SHP77 (cell line): Measurements from ENCODE around the gene ZBTB7B.

Experiments used
- DNase-seq, 2 experiments: peaks; one replicate each; lab custom pipeline; 2025; lab: John Stamatoyannopoulos, UW

ZBTB7B gene

GRCh38 chr1:155017041-155017945 is 14.7 kb downstream of the ZBTB7B start:
- peak; percentile 90 to 92 for DNase-seq

GRCh38 chr1:155017946-155018316 is 15.3 kb downstream of the ZBTB7B start:
- DNase-seq = no peak

- no peak for DNase-seq
These were observed 16.2 kb downstream of the ZBTB7B start for GRCh38 chr1:155018617-155019348.

DNA sequence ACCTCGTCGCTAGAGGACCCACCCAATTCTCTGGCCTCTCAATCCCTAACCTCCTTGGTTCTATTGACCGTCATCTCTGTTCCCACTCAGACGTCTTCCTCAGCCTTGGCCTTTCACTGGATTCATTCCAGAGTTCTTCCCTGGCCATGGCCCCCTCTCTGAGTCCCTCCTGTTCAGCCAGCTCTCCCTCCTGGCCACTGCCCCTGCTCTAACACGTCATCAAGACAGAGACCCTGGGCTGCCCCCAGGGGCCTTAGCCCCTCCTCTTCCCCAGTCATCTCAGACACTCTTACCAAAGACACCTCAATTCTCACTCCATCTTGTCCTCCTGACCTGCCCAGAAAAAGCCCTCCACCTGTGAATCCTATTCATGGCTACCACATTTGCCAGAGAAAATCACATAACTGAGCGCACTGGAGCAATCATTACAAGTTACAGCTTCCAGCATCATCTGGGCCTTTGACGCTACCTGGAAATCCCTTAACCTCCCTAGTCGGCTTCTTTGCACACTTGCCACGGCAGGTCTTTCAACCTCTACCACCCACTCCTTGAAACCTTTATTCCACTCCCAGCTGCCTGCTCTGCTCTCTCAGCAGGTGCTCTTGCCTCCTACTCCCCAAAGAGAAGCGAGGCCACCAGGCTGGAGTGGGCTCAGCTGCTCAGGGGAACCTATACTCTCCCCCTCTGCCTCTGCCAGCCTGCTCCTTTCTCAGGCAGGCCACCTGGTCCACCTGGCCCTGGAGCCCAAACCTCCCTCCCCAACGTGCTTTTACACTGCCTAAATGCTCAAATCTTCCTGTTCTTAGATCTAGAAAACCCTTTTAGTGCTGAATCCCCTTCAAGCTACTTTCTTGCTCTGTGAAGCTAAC is 17.0 kb downstream of the ZBTB7B start:
- DNase-seq = peak in 1 of 2 experiments; percentile 24

DNA sequence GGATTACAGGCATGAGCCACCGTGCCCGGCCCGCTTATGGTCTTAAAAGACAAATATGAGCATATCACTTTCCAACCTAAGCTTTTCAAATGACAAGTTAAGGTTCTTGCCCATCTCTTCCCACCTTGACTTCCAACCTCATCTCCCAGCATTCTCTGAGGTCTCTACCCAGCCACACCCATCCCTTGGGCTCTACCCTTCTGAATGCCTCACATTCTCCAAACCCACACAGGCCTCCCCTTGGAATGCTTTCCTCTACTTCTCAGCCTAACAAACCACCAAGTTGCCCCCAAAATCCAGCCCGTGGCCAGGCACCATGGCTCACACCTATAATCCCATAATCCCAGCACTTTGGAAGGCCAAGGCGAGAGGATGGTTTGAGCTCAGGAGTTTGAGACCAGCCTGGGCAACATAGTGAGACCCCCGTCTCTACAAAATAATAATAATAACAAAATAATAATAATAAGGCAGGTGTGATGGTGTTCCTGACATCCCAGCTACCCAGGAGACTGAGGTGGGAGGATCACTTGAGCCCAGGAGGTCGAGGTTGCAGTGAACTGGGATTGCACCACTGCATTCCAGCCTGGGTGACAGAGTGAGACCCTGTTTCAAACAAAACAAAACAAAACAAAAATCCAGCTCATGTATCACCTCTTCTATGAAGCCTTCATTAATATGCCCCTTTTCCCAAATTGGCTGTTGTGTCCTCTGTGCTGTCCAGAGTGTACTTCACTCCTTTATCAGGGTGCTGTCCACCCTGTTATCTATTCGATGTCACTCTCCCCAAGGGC is 19.7 kb downstream of the ZBTB7B start:
- DNase-seq = no peak

GRCh38 chr1:155022927-155023236 is 20.3 kb downstream of the ZBTB7B start:
- peak in 1 of 2 experiments; percentile 31 for DNase-seq

DNA sequence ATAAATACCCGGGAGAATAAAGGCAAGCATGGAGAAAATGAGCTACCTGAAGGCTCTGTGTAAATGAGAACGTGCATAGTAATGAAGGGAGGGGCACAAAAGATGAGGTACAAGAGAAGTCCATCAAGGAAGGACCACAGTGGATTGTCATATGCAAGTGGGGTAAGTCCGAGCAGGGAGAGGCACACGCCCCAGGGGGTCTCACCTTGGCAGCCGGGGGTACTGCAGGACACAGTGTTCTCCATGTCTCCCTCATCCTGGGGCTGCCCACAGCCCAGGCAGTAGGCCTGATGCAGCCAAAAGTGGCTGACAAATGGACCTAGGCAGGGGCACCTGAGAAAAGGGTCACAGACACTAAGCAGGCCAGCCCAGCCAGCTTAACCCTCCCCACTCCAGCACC is 21.0 kb downstream of the ZBTB7B start:
- DNase-seq = no peak

DNA sequence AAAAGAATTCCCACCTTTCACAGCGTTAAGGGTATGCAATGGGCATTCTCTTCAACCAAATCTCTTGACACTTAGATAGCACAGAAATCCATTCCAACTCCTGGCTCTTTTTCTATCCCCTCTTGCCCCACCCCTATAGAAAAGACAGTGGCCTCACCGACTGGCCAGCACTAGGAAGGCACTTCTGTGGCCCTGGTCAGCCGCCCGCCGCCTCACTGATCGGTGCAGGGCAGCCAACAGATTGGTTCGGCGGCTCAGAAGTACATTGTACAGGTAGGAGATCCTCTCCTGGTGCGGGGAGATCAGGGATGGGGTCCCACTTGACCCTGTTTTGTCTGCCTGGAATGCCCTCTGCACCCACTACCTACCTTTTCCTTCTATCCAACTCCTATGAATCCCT is 21.7 kb downstream of the ZBTB7B start:
- no peak for DNase-seq

DNA sequence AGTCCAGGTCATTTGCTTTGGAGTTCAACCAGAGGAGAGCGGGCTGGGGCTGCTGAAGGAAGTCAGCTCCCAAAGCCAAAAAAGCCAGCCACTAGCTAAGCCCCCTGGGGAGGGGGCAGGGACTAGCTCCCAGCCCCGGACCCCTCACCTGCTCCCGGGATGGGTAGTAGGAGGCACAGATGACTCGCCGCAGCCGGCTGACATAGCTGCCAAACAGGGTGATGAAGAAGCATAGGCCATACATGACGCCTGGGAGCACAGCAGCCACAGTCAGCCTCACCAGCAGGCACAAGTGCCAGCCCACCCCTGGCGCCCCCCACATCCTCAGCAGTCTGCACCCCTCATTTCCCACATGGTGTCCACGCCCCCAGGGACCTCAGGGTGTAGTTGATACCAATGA is 23.6 kb downstream of the ZBTB7B start:
- no peak for DNase-seq

- DNase-seq = no peak
These were observed 24.0 kb downstream of the ZBTB7B start for GRCh38 chr1:155026588-155026987.

DNA sequence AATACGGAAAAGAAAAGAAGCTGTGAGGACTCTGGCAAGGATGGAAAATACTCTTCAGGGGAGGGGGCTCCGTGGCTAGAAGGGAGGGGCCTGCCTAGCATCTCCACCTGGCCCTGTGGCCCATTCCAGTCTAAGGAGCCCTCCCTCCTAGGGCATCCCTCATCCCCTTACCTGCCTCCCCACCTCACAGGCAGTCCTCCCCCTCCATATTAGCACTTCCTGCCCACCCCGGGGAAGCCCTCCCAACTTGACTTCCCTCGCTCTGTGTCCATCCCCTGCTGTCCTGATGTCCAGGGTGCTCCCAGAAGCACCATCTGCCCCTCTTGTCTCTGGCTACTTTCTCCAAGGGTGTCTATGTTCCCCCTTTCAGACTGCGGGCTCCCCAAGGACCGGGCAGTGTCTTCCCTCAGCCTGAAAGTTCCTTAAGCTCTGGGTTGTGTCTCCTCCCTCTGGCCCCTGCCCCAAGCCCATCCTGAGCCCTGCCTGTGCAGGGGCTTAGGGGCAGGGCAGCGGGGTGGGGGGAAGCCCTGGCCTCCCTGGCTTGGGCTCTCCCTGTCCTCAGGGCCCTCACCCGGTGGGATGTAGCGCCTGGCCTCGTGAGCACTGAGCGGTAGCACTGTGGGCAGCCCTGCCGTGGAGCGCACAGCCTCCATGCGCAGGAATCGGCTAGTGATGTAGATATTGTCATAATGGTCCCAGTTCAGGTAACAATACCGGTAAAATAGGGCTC is 27.1 kb downstream of the ZBTB7B start:
- DNase-seq = no peak

DNA sequence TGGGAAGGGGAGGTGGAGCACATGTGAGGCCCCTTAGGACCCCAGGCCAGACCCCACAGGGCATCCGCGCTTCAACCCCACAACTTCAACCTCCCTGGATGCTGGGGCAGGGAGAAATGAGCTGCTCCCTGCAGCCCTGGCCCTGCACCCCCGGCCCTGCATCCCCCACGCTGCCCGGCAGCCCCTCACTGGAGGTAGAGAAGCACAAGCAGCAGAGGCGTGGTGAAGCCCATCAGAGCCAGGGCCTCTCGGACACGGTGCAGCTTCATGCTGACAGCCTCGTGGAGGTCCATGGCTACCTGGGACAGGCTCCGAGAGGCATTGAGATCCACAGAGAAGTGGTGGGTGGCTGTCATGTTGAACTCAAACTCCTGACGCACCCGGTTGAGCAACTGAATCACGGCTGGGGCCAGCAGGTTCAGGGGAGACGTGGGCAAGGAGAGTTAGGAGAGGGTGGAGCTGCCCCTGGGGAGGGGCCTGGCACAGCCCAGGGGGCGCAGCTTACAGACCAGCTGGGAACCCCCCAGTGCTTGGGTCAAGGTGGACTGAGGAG is 27.7 kb downstream of the ZBTB7B start:
- DNase-seq = no peak

DNA sequence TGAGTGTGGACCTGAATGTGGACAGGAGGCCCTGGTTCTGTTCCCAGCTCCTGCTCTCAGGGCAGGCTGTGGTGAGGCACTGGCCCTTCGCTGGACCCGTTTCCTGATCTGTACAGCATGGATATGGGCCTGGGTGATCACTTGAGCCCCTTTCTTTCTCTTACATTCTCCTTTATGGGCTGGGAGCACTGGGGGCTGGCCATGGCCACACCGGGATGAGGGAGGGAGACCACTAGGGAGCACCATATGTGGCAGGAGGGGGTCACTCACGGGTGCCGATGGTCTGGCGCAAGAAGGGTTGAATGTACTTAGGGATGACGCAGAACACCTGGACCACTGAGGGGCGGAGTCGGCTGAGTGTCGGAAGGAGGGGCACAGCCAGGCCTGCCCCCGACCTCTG is 28.3 kb downstream of the ZBTB7B start:
- no peak for DNase-seq

GRCh38 chr1:155032886-155033285 is 30.3 kb downstream of the ZBTB7B start:
- no peak for DNase-seq

GRCh38 chr1:155033524-155033923 is 30.9 kb downstream of the ZBTB7B start, which contains the start of the genes DCST1 and DCST2:
DCST1 (plus strand) TSS chr1:155033824; CDS start chr1:155034037, 213 bp downstream.
DCST2 (minus strand) TSS chr1:155033781; CDS start chr1:155033701, 80 bp downstream.
- no peak for DNase-seq

GRCh38 chr1:155034318-155035208 is 32.0 kb downstream of the ZBTB7B start:
- DNase-seq = no peak

DNA sequence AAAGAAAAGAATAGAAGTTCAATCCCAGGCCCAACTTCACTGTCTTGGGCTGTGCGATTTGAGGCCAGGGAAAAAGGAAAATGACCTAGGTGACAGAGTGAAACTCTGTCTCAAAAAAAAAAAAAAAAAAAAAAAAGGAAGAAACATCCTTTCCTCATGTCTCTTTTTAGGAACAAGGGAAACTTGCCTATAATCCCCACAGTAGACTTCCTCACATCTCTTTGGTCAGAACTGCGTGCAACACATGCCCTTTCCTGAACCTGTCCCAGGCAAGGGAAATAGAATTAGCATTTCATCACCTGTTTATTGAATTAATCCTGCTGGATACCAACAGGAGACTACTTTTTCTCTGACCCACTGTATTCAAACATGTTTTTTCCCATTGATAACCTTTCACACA is 33.3 kb downstream of the ZBTB7B start:
- no peak for DNase-seq

DNA sequence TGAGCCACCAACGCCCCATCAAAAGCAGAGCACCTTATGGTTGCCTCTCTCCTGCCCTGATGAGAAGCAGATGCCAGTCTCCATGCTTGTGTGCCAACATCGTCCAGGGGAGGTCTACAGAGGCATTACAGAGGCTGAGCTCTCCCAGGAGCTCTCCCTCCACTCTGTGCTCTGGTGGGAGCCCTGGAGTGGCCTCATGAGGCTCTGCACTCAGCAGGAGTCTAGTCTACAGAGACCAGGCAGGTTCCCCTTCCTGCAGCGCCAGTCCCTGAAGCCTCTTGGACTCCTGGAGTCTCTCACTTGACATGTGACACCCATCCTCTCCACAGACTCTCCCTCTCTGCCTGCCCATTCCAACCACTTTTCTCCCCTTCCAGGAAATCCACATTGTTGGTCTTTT is 34.4 kb downstream of the ZBTB7B start:
- DNase-seq = no peak

DNA sequence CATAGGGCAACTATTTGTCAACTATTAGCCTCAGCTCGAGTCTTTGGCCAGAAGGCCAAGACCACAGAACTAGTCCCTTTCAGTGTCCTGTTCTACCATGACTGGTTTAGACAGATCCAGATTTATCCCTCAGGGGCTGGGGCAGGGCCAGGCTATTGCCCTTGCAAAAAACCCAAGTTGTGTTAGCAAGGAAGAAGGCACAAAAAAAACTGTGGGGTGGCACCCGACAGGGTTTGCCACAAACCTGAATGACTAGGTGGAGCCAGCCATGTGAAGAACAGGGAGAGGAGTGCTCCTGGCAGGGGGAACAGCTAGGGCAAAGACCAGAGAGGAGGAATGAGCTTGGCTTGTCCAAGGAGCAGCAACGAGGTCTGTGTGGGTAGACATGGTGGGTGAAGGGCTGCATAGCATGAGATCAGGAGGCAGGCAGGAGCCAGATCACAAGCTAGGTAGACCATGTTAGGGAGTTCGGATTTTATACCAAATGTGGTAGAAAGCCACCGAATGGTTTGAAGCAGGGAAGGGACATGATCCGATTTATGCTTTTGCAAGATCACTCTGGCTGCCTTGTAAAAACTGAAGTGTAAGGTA is 35.3 kb downstream of the ZBTB7B start:
- DNase-seq = no peak
